Measurements from ENCODE around the gene BCAS4.

The BCAS4 gene

GRCh38 chr20:50826121-50826520 lies 31.3 kb downstream of the BCAS4 start:
- DNase-seq: no peak

GRCh38 chr20:50828363-50829136 lies 33.7 kb downstream of the BCAS4 start:
- no peak for DNase-seq

- DNase-seq: no peak
Measured at GRCh38 chr20:50831622-50832021, 36.8 kb downstream of the BCAS4 start.

GRCh38 chr20:50834599-50835005 lies 39.7 kb downstream of the BCAS4 start:
- DNase-seq: no peak

- no peak for DNase-seq
Measured at GRCh38 chr20:50837532-50838321, 42.9 kb downstream of the BCAS4 start.

GRCh38 chr20:50838322-50838625 lies 43.4 kb downstream of the BCAS4 start:
- DNase-seq: no peak

GRCh38 chr20:50838707-50839385 lies 44.0 kb downstream of the BCAS4 start:
- DNase-seq: no peak

- DNase-seq: no peak
Measured at GRCh38 chr20:50842821-50843220, 48.0 kb downstream of the BCAS4 start.

GRCh38 chr20:50843331-50844276 lies 48.7 kb downstream of the BCAS4 start:
- no peak for DNase-seq

GRCh38 chr20:50844430-50845100 lies 49.7 kb downstream of the BCAS4 start:
- no peak for DNase-seq

GRCh38 chr20:50845566-50846215 lies 50.8 kb downstream of the BCAS4 start:
- no peak for DNase-seq

- no peak for DNase-seq
Measured at GRCh38 chr20:50848341-50848808, 53.5 kb downstream of the BCAS4 start.

- DNase-seq: no peak
Measured at GRCh38 chr20:50848846-50849673, 54.2 kb downstream of the BCAS4 start.

GRCh38 chr20:50850721-50851286 lies 55.9 kb downstream of the BCAS4 start:
- DNase-seq: no peak

- DNase-seq: no peak
Measured at GRCh38 chr20:50852085-50852484, 57.2 kb downstream of the BCAS4 start.

- DNase-seq: no peak
Measured at GRCh38 chr20:50854506-50855249, 59.8 kb downstream of the BCAS4 start.

- no peak for DNase-seq
Measured at GRCh38 chr20:50855498-50856474, 60.9 kb downstream of the BCAS4 start.

- no peak for DNase-seq
Measured at GRCh38 chr20:50856475-50857041, 61.7 kb downstream of the BCAS4 start.

Measured in T1000 (cell line).